Duodenal mucosa (tissue), 2 donors: ENCODE measurements around the gene PLG.
"Not testable (repeated sequence)": the region's sequence is repeated elsewhere in the genome, so short reads cannot be mapped to it uniquely, and the experiment has no call there.

Experiments used
- H3K27ac ChIP-seq: one replicate; pipeline ENCODE4 v1.7.0; 2013; ENCODE audit warnings: low read depth, low read length
- H3K27me3 ChIP-seq, 2 donors: one replicate each; pipeline ENCODE4 v1.7.0; 2013; ENCODE audit warnings: low read length in 2 of 2, control low read depth in 1 of 2; ENCODE audit not compliant: insufficient read depth in 2 of 2, control insufficient read depth in 1 of 2
- H3K36me3 ChIP-seq, 2 donors: one replicate each; pipeline ENCODE4 v1.7.0; 2013; ENCODE audit warnings: low read length in 2 of 2, control low read depth in 1 of 2; ENCODE audit not compliant: insufficient read depth in 2 of 2, control insufficient read depth in 1 of 2
- H3K4me1 ChIP-seq, 2 donors: one replicate each; pipeline ENCODE4 v1.7.0; 2013; ENCODE audit warnings: low read length in 2 of 2, control low read depth in 1 of 2; ENCODE audit not compliant: insufficient read depth in 2 of 2, control insufficient read depth in 1 of 2
- H3K4me3 ChIP-seq, 2 donors: one replicate each; pipeline ENCODE4 v1.7.0; 2013; ENCODE audit warnings: low read length in 2 of 2, low read depth in 1 of 2
- H3K9ac ChIP-seq, 2 donors: one replicate each; pipeline ENCODE4 v1.7.0; 2013; ENCODE audit warnings: low read length in 2 of 2, low read depth in 1 of 2
- H3K9me3 ChIP-seq, 2 donors: one replicate each; pipeline ENCODE4 v1.7.0; 2013; ENCODE audit warnings: low read length in 2 of 2, control low read depth in 1 of 2; ENCODE audit not compliant: control insufficient read depth in 1 of 2

PLG gene

GRCh38 chr6:160678744-160679401 lies 23.2 kb upstream of the PLG start:
- Histone ChIP-seq H3K27me3 (peaks cover 0 to 3% of the 10 kb centered on the region in 2 donors), H3K9ac (no peak overlapping the region), H3K4me3 (no peak overlapping the region), H3K36me3 (no peaks in the 10 kb centered on the region), H3K9me3 (no peaks in the 10 kb centered on the region), H3K27ac (no peak overlapping the region), H3K4me1 (no peaks in the 10 kb centered on the region)

GRCh38 chr6:160679402-160679769 lies 22.7 kb upstream of the PLG start:
- Histone ChIP-seq H3K4me1 (no peaks in the 10 kb centered on the region), H3K36me3 (no peaks in the 10 kb centered on the region), H3K4me3 (no peak overlapping the region), H3K9me3 (no peaks in the 10 kb centered on the region), H3K27me3 (peaks cover 0 to 3% of the 10 kb centered on the region in 2 donors), H3K9ac (no peak overlapping the region), H3K27ac (no peak overlapping the region)

GRCh38 chr6:160685101-160685761 lies 16.8 kb upstream of the PLG start:
- H3K9me3 ChIP-seq, H3K4me3 ChIP-seq, H3K4me1 ChIP-seq, H3K36me3 ChIP-seq, H3K9ac ChIP-seq, H3K27me3 ChIP-seq, H3K27ac ChIP-seq: not testable (repeated sequence)

- Histone ChIP-seq H3K36me3 (no peaks in the 10 kb centered on the region), H3K9ac (no peak overlapping the region), H3K27ac (no peak overlapping the region), H3K4me1 (no peaks in the 10 kb centered on the region), H3K4me3 (no peak overlapping the region), H3K9me3 (no peaks in the 10 kb centered on the region), H3K27me3 (no peaks in the 10 kb centered on the region)
Measured at GRCh38 chr6:160685762-160686450, 16.1 kb upstream of the PLG start.

- Histone ChIP-seq H3K27me3 (no peaks in the 10 kb centered on the region), H3K4me1 (no peaks in the 10 kb centered on the region), H3K27ac (no peak overlapping the region)
Measured at GRCh38 chr6:160690458-160690857, 11.6 kb upstream of the PLG start.

GRCh38 chr6:160691617-160692016 lies 10.4 kb upstream of the PLG start:
- Histone ChIP-seq H3K9me3 (no peaks in the 10 kb centered on the region), H3K27me3 (no peaks in the 10 kb centered on the region), H3K36me3 (no peaks in the 10 kb centered on the region), H3K9ac (no peak overlapping the region), H3K4me3 (no peak overlapping the region), H3K4me1 (no peaks in the 10 kb centered on the region), H3K27ac (no peak overlapping the region)

More at GRCh38 chr6:160690458-160690857, 11.6 kb upstream of the PLG start:
- Histone ChIP-seq H3K36me3 (no peaks in the 10 kb centered on the region), H3K4me3 (no peak overlapping the region), H3K9ac (no peak overlapping the region), H3K9me3 (no peaks in the 10 kb centered on the region)

- H3K4me3 ChIP-seq: no peak overlapping the region
- no peaks in the 10 kb centered on the region for H3K27me3 ChIP-seq
- H3K36me3 ChIP-seq: no peaks in the 10 kb centered on the region
- H3K9ac ChIP-seq: no peak overlapping the region
- no peaks in the 10 kb centered on the region for H3K9me3 ChIP-seq
- no peak overlapping the region for H3K27ac ChIP-seq
- H3K4me1 ChIP-seq: no peaks in the 10 kb centered on the region
Measured at GRCh38 chr6:160692369-160692959, 9.6 kb upstream of the PLG start.

GRCh38 chr6:160695025-160695424 lies 7.0 kb upstream of the PLG start:
- H3K27me3 ChIP-seq, H3K27ac ChIP-seq, H3K4me1 ChIP-seq, H3K9me3 ChIP-seq, H3K4me3 ChIP-seq, H3K9ac ChIP-seq, H3K36me3 ChIP-seq: not testable (repeated sequence)

- not testable (repeated sequence) for H3K27me3 ChIP-seq, H3K9me3 ChIP-seq, H3K27ac ChIP-seq, H3K4me1 ChIP-seq, H3K9ac ChIP-seq, H3K4me3 ChIP-seq, H3K36me3 ChIP-seq
Measured at GRCh38 chr6:160695622-160696021, 6.4 kb upstream of the PLG start.

- not testable (repeated sequence) for H3K9ac ChIP-seq, H3K27me3 ChIP-seq, H3K4me1 ChIP-seq, H3K27ac ChIP-seq, H3K36me3 ChIP-seq, H3K4me3 ChIP-seq, H3K9me3 ChIP-seq
Measured at GRCh38 chr6:160696884-160697283, 5.2 kb upstream of the PLG start.
